ENCODE results near the gene POM121L2.

POM121L2 gene

GRCh38 chr6:27312146-27312949 lies at the start of gene POM121L2:
Gene POM121L2 (minus strand): TSS chr6:27312273. CDS start chr6:27312170, 103 bp downstream.
- peaks cover 80% of the 10 kb centered on the region for H3K27me3 Mint-ChIP-seq
- H3K27ac Mint-ChIP-seq = no peak within 1 kb of the TSS
- no peaks in the 10 kb centered on the region for H3K9me3 Mint-ChIP-seq
- H3K4me3 Mint-ChIP-seq = peak within 1 kb of the TSS; percentile 76
- H3K4me1 Mint-ChIP-seq (ENCODE audit: low read depth) = peaks cover 13% of the 10 kb centered on the region
- no peaks in the 10 kb centered on the region for H3K36me3 Mint-ChIP-seq (ENCODE audit: low read depth)

DNA sequence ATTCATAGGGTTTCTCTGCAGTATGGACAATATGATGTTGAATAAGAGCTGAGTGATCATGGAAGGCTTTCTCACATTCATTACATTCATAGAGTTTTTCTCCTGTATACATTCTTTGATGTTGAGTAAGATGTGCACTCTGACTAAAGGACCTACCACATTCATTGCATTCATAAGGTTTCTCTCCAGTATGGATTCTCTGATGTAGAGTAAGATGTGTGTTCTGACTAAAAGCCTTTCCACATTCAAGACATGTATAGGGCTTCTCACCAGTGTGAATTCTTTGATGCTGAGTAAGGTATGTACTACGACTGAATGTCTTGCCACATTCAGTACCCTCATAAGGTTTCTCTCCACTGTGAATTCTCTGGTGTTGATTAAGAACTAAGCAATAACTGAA lies 47.2 kb upstream of the POM121L2 start:
- no peaks in the 10 kb centered on the region for H3K27me3 Mint-ChIP-seq
- no peaks in the 10 kb centered on the region for H3K4me1 Mint-ChIP-seq (ENCODE audit: low read depth)
- peaks cover 47% of the 10 kb centered on the region for H3K9me3 Mint-ChIP-seq
- H3K4me3 Mint-ChIP-seq = no peak overlapping the region
- peaks cover 38% of the 10 kb centered on the region for H3K36me3 Mint-ChIP-seq (ENCODE audit: low read depth)
- no peak overlapping the region for H3K27ac Mint-ChIP-seq

DNA sequence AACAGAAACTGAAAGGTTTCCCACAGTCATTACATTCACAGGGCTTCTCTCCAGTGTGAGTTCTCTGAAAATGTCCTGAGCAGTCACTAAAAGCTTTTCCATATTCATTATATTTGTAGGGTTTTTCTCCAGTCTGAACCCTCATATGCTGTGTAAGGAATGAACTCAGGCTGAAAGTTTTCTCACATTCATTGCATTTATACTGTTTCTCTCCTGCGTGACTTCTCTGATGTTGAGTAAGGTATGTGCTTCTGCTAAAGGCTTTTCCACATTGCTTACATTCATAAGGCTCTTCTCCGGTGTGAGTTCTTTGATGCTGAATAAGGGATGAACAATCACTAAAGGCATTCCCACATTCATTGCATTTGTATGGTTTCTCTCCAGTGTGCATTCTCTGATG lies 46.7 kb upstream of the POM121L2 start:
- Mint-ChIP-seq H3K4me1 (ENCODE audit: low read depth) (no peaks in the 10 kb centered on the region), H3K27me3 (no peaks in the 10 kb centered on the region), H3K27ac (no peak overlapping the region), H3K9me3 (peaks cover 47% of the 10 kb centered on the region), H3K4me3 (no peak overlapping the region), H3K36me3 (ENCODE audit: low read depth) (peaks cover 38% of the 10 kb centered on the region)

DNA sequence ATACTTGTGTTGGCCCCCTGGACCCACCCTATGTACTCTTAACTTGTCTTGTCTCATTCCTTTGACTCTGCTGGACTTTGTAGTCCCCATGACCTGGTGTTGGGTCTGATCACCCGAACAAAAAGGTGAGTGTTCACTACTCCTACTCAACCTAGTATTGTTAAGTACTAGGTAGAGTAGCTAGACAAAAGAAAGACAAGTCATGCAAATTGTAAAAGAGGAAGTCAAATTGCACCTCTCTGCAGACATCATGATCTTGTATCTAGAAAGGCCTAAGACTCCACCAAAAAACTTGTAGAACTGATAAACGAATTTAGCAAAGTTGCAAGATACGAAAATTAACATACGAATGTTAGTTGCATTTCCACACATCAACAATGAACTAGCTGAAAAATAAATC lies 40.8 kb upstream of the POM121L2 start:
- peaks cover 5% of the 10 kb centered on the region for H3K27me3 Mint-ChIP-seq
- H3K9me3 Mint-ChIP-seq = peaks cover 33% of the 10 kb centered on the region
- no peaks in the 10 kb centered on the region for H3K4me1 Mint-ChIP-seq (ENCODE audit: low read depth)
- no peak overlapping the region for H3K4me3 Mint-ChIP-seq
- no peak overlapping the region for H3K27ac Mint-ChIP-seq
- H3K36me3 Mint-ChIP-seq (ENCODE audit: low read depth) = peaks cover 10% of the 10 kb centered on the region

- Mint-ChIP-seq H3K27ac (no peak overlapping the region), H3K27me3 (peaks cover 53% of the 10 kb centered on the region), H3K4me1 (ENCODE audit: low read depth) (peaks cover 18% of the 10 kb centered on the region), H3K36me3 (ENCODE audit: low read depth) (peaks cover 5% of the 10 kb centered on the region), H3K4me3 (peak overlapping the region; percentile 51), H3K9me3 (no peaks in the 10 kb centered on the region)
Observed at GRCh38 chr6:27334141-27334540, 22.1 kb upstream of the POM121L2 start.

DNA sequence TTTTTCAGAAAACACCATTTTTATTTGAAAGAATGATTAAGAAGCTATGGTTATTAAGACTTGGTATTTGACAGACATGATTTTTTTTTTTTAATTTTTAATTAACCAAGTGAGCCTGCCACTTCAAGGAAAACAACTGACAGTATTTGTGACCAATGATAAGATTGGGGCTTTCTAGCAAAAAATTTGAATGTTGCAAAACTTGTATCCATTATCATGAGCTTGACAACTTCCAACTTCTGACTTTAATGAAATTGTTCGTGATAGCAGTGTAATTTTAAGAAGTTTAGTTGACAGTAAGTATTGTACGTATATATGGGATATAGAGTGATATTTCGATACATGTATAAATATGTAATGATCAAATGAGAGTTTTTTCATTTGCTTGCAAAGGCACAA lies 21.6 kb upstream of the POM121L2 start:
- Mint-ChIP-seq H3K27me3 (peaks cover 54% of the 10 kb centered on the region), H3K27ac (no peak overlapping the region), H3K4me1 (ENCODE audit: low read depth) (peaks cover 18% of the 10 kb centered on the region), H3K36me3 (ENCODE audit: low read depth) (peaks cover 5% of the 10 kb centered on the region), H3K4me3 (peak overlapping the region; percentile 89), H3K9me3 (no peaks in the 10 kb centered on the region)

- Mint-ChIP-seq H3K27ac (peak overlapping the region; percentile 93), H3K27me3 (peaks cover 52% of the 10 kb centered on the region), H3K4me3 (peak overlapping the region; percentile 89)
Observed at GRCh38 chr6:27332692-27333641, 20.9 kb upstream of the POM121L2 start.

DNA sequence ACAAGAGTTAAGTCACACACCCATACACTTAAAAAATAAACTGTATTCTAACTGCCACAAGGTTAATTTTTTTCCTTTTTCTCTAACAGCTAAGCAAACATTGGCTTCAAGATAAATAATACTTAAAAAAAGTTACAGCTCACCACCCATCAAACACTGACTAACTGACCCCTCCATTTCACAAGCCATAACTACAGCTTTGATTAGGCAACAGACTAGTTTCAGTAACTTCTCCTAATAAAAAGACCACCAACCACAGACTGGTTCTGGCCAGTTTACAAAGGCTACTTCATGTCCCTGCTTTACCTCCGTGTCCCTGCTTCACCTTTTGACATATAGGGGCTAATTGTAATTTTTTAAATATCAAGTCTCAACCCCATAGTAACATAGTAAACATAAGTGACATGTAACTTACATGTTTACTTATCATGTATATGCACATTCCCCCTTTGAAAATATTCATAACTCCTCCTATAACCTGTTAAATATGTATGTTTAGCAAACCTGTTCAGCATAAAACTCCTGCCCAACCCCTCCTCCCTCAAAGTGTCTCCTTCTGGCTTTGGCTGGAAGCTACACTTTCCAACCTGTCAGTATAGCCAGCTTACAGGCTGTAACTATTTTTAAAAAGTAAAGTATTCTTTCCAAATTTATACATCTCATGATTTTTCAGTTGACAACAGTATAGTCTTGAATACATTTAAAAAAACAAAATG lies 15.1 kb upstream of the POM121L2 start:
- Mint-ChIP-seq H3K4me3 (no peak overlapping the region), H3K27me3 (peaks cover 59% of the 10 kb centered on the region), H3K4me1 (ENCODE audit: low read depth) (no peaks in the 10 kb centered on the region), H3K9me3 (no peaks in the 10 kb centered on the region), H3K27ac (no peak overlapping the region), H3K36me3 (ENCODE audit: low read depth) (no peaks in the 10 kb centered on the region)

More at GRCh38 chr6:27332692-27333641, 20.9 kb upstream of the POM121L2 start:
- Mint-ChIP-seq H3K9me3 (no peaks in the 10 kb centered on the region), H3K4me1 (ENCODE audit: low read depth) (peaks cover 18% of the 10 kb centered on the region), H3K36me3 (ENCODE audit: low read depth) (peaks cover 5% of the 10 kb centered on the region)

GRCh38 chr6:27321901-27322300 lies 9.8 kb upstream of the POM121L2 start:
- H3K27ac Mint-ChIP-seq = no peak overlapping the region
- H3K9me3 Mint-ChIP-seq = no peaks in the 10 kb centered on the region
- peaks cover 61% of the 10 kb centered on the region for H3K27me3 Mint-ChIP-seq
- no peaks in the 10 kb centered on the region for H3K36me3 Mint-ChIP-seq (ENCODE audit: low read depth)
- H3K4me1 Mint-ChIP-seq (ENCODE audit: low read depth) = no peaks in the 10 kb centered on the region
- no peak overlapping the region for H3K4me3 Mint-ChIP-seq

GRCh38 chr6:27321370-27321769 lies 9.3 kb upstream of the POM121L2 start:
- no peaks in the 10 kb centered on the region for H3K9me3 Mint-ChIP-seq
- H3K4me1 Mint-ChIP-seq (ENCODE audit: low read depth) = no peaks in the 10 kb centered on the region
- no peak overlapping the region for H3K27ac Mint-ChIP-seq
- H3K27me3 Mint-ChIP-seq = peaks cover 61% of the 10 kb centered on the region
- no peak overlapping the region for H3K4me3 Mint-ChIP-seq
- H3K36me3 Mint-ChIP-seq (ENCODE audit: low read depth) = no peaks in the 10 kb centered on the region

DNA sequence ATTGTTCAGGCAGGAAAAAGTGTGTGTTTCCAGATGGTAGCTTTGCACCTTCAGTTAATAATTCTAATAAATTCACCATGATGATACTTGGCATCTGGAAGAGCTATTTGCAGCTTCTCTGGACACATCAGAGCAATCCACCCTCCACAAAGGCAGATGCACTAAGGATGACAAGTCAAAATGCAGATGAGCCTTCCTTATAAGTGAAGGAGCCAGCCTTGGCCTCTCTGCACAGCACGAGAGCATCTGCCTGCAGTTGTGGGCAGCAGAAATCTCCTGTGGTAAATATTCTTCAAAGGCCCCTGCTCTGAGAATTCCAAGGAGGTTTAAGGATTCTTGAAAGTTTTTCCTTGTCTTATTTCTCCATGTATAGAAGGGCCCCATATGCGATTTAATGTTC lies 6.9 kb upstream of the POM121L2 start:
- Mint-ChIP-seq H3K27me3 (peaks cover 65% of the 10 kb centered on the region), H3K4me3 (no peak overlapping the region), H3K9me3 (no peaks in the 10 kb centered on the region), H3K27ac (no peak overlapping the region), H3K36me3 (ENCODE audit: low read depth) (no peaks in the 10 kb centered on the region), H3K4me1 (ENCODE audit: low read depth) (no peaks in the 10 kb centered on the region)

DNA sequence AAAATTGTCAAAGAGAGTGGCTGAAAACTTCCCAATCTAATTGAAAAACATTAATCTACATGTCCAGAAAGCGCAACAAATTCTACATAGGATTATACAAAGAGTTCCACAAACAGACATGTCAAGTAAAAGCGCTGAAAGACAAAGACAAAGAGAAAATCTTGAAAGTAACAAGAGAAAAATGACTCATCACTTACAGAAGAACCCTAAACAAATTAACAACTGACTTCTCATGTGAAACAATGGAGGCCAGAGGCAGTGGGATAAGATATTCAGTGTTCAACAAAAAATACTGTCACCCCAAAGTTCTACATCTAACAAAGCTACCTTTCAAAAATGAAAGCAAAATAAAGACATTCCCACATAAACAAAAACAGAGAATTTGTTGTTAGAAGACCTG lies 2.0 kb upstream of the POM121L2 start:
- no peaks in the 10 kb centered on the region for H3K9me3 Mint-ChIP-seq
- no peak overlapping the region for H3K4me3 Mint-ChIP-seq
- H3K27me3 Mint-ChIP-seq = peaks cover 72% of the 10 kb centered on the region
- H3K36me3 Mint-ChIP-seq (ENCODE audit: low read depth) = no peaks in the 10 kb centered on the region
- peaks cover 13% of the 10 kb centered on the region for H3K4me1 Mint-ChIP-seq (ENCODE audit: low read depth)
- H3K27ac Mint-ChIP-seq = no peak overlapping the region

DNA sequence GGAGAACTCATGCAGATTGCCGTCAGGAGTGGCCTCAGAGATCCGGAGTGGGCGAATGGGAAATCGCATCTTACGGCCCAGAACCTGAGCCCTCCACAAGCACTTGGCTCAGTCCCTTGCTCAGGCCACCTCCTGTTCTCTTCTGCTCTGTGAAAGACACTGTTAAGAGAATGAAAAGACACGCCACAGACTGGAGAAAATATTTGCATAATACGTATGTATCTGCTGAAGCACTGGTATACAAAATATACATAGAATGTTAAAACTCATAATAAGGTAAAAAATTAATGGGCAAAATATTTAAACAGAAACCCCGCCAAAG lies 838 bp upstream of the POM121L2 start:
- Mint-ChIP-seq H3K27ac (no peak overlapping the region), H3K4me1 (ENCODE audit: low read depth) (peaks cover 13% of the 10 kb centered on the region), H3K4me3 (peak overlapping the region; percentile 76), H3K36me3 (ENCODE audit: low read depth) (no peaks in the 10 kb centered on the region), H3K9me3 (no peaks in the 10 kb centered on the region), H3K27me3 (peaks cover 79% of the 10 kb centered on the region)

DNA sequence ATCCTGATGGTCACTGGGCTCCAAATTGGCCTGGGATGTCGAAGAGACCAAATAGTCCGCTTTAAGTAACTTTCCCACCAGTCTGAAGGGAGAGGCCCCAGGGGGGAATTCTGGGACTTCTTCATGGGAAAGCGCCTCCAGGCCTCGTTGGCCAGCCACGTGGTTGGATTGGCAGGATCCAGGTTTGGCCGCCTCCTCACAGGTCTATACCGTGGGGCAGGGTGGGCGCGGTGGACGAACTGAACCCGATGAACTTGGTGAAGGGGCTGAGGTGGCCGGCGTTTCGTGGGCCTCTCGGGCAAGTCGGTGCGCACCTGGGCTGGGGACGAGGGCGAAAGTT lies 297 bp downstream of the POM121L2 start:
- Mint-ChIP-seq H3K4me1 (ENCODE audit: low read depth) (peaks cover 13% of the 10 kb centered on the region), H3K36me3 (ENCODE audit: low read depth) (no peaks in the 10 kb centered on the region), H3K27ac (no peak overlapping the region), H3K9me3 (no peaks in the 10 kb centered on the region), H3K4me3 (peak overlapping the region; percentile 76), H3K27me3 (peaks cover 80% of the 10 kb centered on the region)

All from stimulated activated naive CD8-positive, alpha-beta T cell treated with anti-CD3 and anti-CD28 coated beads, Interleukin-15, Interleukin-2, amounts not matched to agents 100 ng/mL and 50 ng/mL, for 24 hours (primary cell).